Mammary epithelial cell (primary cell): Measurements from ENCODE around the gene RABAC1.

ENCODE experiments used
- EZH2 ChIP-seq: IDR thresholded peaks from 2 replicates; pipeline ENCODE4 v1.6.1; 2012; ENCODE audit warnings: low read length, inconsistent platforms, borderline replicate concordance
- TF ChIP-seq, protein P1 (sequence below), 2 donors: IDR thresholded peaks in 1 of 2; conservative IDR thresholded peaks in 1 of 2; 2 replicates each; pipeline ENCODE4 v1.5.1; 2011 to 2012; ENCODE audit warnings: inconsistent platforms in 2 of 2, low read length in 2 of 2, mild to moderate bottlenecking in 2 of 2, control low read depth in 1 of 2, low read depth in 1 of 2; ENCODE audit not compliant: insufficient read depth in 1 of 2; ENCODE audit errors: extremely low read depth in 1 of 2

DNA sequence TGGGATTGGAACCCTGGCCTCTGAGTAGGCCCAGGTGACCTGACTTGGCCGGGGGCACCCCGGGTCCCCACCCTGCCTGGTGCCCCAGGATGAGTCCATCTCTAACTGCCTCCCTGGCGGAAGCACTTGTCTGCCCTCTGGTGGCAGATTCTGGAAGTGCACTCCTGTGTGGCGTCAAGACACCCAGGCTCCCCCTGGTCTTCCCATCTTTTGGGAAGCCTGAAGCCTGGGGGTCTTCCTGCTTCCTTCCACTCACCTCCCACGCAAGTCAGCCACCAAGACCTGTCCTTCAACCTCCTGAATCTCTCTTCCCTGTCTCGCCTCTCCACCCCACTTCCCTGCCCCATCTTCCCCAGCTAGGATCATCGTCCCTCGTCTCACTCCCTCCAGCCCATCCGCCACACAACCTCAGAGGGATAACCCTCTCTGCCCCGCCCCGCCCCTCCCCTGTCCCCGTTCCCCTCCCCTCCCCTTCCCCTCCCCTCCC lies 7.4 kb downstream of the RABAC1 start:
- no peak for TF ChIP-seq EZH2
- TF ChIP-seq, protein P1, sequence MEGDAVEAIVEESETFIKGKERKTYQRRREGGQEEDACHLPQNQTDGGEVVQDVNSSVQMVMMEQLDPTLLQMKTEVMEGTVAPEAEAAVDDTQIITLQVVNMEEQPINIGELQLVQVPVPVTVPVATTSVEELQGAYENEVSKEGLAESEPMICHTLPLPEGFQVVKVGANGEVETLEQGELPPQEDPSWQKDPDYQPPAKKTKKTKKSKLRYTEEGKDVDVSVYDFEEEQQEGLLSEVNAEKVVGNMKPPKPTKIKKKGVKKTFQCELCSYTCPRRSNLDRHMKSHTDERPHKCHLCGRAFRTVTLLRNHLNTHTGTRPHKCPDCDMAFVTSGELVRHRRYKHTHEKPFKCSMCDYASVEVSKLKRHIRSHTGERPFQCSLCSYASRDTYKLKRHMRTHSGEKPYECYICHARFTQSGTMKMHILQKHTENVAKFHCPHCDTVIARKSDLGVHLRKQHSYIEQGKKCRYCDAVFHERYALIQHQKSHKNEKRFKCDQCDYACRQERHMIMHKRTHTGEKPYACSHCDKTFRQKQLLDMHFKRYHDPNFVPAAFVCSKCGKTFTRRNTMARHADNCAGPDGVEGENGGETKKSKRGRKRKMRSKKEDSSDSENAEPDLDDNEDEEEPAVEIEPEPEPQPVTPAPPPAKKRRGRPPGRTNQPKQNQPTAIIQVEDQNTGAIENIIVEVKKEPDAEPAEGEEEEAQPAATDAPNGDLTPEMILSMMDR (conservative IDR thresholded peaks at IDR 0.05 in 1 of 2, IDR thresholded peaks at IDR 0.05 in 1 of 2; ENCODE audit: extremely low read depth in 1 of 2, insufficient read depth in 1 of 2, low read depth in 1 of 2, low read length in 2 of 2) = peak; percentile 97 to 99
